ENCODE results near the gene KRT80.

The KRT80 gene

DNA sequence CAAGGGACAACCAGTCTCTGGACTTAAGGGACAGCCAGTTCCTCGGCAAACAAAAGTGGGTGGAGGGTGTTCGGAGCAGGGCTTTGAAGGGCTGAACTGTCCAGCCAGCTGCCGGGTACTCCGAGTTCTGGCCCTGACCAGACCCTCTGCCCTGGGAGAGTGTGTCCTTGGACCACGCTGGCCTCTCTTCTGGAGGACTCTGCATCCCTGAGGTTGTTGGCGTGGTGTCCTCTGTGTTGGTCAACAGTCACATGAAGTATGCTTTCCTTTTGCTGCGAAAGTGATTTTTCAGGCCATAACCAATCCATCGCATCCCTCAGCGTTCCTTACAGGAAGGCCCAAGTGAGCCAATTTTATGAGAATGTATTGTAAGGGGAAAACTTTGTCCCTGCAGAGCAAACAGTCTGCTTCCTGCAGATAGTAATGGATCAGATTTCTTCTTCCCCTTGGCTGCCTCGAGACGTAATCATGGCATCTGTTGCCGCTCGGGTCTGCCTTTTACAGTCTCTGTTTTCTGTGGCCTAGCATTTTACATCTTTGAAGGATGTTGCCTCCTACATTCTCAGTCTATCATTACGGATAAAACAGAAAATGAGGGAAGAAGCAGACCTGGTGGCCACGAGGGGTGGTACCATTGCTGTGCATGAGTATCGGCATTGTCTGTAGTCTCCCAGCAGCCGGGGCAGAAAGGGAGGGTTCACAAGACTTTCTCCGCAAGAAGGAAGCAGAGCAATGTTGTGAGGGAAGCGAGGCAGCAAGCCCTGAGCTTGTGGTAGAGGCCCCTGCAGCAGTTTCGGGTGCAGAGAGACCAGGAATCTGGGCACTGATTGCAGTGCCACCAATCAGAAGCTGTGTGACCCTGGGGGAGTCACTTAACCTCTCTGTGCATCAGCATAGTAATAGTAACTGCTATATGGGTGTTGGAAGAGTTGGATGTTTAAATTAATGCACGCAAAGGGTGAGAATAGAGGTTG is 64.9 kb downstream of the KRT80 start:
- DNase-seq = peak; percentile 44

DNA sequence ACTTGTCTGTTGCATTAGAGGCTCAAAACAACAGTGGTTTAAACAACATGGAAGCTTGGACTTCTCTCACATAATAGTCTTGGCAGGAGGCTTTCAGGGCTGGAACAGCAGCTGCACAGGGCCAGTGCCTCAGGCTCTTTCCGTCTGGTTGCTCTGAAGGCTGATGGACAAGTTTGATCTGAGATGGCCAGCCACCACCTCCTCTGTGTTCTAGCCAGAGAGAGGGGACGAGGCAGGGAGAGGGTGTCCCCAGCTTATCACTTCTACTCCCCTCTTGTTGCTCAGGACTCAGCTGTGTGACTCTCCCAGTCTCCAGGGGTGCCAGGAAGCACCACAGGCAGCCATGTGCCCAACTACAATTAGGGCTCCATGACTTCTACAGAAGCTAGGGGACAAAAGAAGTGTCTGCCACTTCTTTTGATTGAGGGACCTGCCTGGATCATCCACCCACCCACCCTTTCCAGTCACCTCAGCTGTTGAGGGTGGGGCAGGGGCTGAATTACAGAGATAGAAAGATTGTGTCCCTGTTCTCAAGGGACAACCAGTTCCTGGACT is 65.7 kb downstream of the KRT80 start:
- no peak for DNase-seq

DNA sequence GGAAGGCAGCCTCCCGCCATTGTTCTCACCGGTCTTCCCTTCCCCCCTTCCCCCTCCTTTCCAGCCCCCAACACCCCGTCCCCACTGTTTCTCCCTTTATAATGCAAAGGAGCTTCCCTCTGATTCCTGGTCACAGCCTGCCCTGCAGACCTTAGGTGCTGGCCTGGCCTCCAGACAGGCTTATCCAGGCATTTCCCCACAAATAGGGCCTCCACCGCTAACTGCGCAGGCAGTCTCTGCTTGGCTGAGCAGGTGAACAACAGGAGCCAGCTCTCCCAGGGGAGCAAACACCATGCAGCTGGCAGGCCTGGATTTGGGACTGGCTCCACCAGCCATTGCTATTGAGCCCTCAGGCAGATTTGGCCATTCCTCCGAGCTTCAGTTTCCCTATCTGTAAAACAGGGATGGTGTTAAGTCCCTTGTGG is 66.3 kb downstream of the KRT80 start:
- no peak for DNase-seq

DNA sequence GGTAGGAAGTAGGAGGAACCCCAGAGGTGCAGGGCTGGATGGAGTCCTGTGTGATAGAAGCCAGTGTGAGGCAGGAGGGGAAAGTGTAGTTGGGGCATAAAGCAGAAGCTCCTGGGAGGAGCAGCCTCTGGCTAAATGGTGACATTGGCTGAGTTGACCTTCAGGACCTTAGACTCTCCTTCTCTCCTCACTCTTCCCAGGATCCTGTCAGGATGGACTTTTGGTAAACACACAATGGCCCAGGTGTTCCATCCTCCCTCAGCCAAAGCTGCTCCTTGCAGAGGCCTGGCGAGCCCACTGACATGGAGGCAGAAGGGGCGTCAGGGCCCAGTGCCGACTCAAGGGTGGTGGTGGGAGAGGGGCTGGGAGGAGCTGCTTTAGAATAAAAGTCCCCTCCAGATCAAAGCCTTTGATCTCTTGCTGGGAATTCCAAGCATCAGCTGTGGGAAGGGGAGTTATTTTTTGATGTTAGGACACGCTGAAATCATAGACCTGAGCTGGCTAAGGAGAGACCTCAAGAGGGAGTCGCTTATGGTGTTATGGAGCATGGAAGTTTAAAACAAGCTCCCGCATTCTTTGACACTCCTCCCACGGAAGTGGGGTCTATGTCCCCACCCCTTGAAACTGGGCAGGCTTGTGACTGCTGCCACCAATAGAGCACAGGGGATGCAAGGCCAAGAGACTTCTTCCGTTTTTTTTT is 68.2 kb downstream of the KRT80 start:
- DNase-seq = peak; percentile 33

DNA sequence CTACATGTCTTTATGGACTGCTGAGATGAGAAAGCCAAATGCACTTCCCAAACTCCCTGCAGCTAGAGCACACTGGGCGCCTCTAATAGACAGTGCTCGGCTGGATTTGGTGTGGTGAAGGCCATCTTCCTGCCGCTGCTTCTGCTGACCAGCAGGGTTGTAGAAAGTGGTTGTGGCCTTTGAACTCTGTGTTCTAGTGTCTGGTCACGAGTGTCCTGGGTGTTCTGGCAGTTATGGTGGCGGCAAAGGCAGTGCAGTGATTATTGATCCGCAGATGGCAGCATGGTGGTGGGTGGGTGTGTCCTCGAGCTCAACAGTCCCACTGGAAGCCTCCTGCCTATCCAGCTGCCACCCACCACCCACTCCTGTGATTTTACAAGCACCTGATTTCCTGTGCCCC is 68.9 kb downstream of the KRT80 start:
- DNase-seq = no peak

DNA sequence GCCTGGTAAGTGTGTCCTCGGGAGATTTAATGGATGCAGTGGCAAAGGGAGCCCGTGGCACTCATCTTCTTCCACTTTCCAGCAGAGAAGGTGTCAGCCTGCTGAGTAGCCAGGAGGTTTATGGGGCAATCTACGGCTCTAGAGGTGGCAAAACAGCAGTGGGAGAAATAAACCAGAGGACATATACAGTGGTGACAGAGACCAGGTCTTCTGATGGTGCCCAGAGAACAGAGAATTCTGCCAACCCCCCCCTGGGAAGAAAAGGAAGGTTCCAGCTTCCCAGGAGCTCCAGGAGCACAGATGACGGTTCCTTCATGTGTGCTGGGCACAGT is 69.3 kb downstream of the KRT80 start:
- DNase-seq = no peak

DNA sequence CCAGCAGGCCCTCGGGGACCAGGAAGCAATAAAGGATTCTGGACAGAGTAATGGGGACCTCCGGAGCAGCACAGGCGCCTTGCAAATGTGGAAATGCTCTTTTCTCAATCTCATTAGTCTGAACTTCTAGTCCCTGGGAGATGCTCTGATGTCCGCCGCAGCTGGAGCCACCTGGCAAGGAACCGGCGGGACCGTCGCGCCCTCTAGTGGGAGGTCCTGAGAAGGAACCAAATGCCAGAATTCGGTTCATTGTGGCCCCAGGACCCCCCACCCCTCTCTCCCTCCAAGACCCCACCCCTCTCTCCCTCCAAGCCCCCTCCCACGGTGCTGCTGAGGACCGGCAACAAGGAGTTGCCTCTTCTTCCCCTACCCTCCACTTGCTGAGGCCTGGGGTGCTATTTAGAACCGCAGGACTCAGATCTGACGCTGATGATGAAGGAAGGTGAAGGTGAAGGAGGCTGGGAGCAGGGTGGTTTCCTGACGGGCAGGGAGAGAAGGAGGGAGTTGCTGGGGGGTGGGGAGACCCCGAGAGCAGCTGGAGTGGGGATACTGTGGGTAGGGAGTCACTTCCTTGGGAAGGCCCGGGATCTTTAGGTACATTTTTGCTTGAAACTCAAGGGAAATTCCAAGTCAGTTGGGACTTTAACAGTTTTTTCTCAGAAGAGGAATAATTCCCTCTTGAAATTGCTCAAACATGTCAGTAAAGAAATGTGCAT is 69.8 kb downstream of the KRT80 start:
- DNase-seq = peak; percentile 74

DNA sequence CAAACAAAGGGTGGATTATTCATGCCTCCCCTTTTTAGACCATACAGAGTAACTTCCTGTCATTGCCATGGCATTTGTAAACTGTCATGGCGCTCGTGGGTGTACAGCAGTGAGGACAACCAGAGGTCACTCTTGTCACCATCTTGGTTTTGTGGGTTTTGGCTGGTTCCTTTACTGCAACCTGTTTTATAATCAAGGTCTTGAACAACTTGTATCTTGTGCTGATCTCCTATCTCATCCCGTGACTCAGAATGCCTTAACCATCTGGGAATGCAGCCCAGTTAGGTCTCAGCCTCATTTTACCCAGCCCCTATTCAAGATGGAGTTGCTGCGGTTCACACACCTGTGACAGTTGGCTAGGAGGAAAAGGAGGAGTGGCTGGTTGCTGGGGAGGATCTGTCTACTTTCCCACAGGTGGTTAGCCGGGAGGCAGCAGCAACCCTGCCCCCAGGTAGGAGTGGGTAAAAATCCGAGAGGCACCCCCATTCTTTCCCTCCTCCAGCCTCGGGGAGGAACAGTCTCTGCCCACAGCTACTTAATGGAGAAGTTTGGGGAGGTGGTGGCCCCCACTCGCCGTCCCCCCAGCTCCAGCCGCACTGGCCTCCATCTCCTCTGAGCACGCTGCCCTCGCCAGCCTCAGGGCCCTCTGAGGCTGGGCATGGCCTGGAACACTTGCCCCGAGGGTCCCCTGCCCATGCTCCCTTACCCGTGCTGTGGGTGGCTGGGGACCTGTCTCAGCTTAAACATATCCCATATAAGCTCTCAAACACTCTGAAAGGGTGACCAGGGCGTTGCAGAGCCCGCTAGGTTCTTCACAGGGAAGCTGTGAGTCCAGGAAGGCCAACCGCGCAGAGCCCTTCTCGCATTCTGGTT is 70.6 kb downstream of the KRT80 start:
- DNase-seq = no peak

DNA sequence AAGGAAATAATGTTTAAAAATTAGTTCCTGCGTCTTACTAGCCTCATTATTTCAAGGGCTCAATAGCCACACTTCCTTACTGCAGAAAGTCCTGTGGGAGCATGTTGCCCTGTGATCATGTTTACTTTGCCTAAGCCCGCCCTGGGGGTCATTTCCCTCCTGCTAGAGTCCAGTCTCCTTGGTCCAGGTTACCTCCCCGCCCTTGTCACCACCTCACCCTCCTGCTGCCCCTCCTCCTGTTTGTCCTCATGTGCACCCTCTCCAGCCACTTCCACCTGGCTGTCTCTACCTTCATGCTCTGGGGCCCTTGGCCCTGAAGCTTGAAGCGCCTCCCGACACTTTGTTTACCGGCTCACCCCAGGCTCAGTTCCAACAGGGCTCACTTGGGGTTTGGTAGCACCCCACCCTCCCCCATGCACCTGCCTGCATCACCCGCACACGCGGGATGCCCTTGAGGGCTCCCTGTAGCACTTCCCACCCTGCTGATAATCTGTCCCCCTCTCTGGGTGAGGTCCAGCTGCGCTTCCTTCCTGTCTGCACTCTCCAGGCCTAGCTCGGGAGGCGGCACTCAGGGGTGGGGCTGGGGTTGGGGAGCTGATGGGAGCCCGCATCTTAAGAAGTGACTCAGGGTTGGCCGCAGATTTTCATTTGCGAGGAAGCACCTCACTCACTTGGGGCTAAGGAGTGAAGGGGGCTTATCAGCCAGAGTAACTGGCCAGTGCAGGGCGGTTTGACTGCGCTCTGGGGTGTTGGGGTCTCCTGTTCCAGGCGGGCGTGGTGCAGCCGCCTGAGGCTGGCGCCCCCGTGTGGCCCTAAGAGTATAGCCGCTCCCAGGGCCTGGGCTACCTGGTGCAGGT is 72.2 kb downstream of the KRT80 start:
- peak; percentile 66 for DNase-seq
